ENCODE results near the gene TCEA2. TPM values are rescaled to one million over a fixed set of nuclear protein-coding genes. Genes with fewer than 3 reads are reported as not detected.
A peak's percentile ranks its signal among the peaks of the same experiment; 100 is the strongest.

The TCEA2 gene
- total RNA-seq, 2 donors from 2014 or later: 64.3 to 110 TPM

DNA sequence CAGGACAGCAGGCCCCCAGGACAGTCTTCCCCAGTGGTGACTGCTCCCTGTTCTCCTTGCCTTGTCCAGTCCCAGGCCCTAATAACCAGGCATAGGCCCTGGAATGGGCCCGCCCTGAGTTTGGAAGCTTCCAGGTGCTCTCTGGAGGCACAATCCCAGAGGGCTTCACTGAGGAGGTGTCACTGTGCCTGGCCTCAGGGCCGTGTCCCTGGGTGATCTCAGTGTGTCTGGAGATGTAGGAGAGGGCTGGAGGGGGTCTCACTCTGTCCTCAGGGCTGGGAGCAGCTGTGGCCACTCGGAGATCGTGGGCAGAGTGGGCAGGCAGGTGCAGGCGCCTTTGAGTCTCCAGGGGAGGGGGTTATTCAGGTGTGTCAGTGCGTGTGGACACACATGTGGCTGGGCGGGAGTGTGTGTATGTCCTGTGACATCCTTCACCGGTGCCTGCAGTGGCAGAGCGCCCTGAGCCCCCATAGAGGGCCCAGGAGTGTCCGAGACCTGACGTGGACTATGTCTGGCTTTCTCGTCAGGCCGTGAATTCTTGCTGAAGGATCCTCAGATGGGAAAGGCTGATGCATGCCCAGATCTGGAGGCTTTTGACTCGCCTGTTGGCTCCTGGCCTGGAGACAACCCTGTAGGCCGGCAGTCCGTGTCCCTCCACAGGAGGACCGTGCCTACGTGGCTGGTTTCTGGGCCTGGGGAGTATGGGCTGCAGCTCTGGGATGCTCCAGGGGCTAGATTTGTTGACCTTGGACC, 49.9 kb downstream of the TCEA2 start:
- Mint-ChIP-seq H3K27me3 (ENCODE audit: insufficient read depth) (no peaks in the 10 kb centered on the region), H3K9me3 (no peaks in the 10 kb centered on the region), H3K36me3 (ENCODE audit: low read depth) (no peaks in the 10 kb centered on the region), H3K4me3 (no peak overlapping the region), H3K27ac (no peak overlapping the region), H3K4me1 (no peaks in the 10 kb centered on the region)
- Histone ChIP-seq H3K9me3 (ENCODE audit: control insufficient read depth, low read length) (no peaks in the 10 kb centered on the region), H3K9ac (ENCODE audit: extremely low read depth, low read length, poor library complexity, severe bottlenecking) (no peak overlapping the region), H3K27ac (ENCODE audit: low read depth, low read length) (no peak overlapping the region), H3K4me3 (ENCODE audit: low read length) (no peak overlapping the region), H3K36me3 (ENCODE audit: control insufficient read depth, insufficient read depth, low read length) (no peaks in the 10 kb centered on the region), H3K4me1 (ENCODE audit: control insufficient read depth, insufficient read depth, low read length) (no peaks in the 10 kb centered on the region), H3K27me3 (ENCODE audit: control insufficient read depth, insufficient read depth, low read length, poor library complexity, severe bottlenecking) (no peaks in the 10 kb centered on the region)
- DNase-seq: peak; percentile 38
- TF ChIP-seq, protein P1, sequence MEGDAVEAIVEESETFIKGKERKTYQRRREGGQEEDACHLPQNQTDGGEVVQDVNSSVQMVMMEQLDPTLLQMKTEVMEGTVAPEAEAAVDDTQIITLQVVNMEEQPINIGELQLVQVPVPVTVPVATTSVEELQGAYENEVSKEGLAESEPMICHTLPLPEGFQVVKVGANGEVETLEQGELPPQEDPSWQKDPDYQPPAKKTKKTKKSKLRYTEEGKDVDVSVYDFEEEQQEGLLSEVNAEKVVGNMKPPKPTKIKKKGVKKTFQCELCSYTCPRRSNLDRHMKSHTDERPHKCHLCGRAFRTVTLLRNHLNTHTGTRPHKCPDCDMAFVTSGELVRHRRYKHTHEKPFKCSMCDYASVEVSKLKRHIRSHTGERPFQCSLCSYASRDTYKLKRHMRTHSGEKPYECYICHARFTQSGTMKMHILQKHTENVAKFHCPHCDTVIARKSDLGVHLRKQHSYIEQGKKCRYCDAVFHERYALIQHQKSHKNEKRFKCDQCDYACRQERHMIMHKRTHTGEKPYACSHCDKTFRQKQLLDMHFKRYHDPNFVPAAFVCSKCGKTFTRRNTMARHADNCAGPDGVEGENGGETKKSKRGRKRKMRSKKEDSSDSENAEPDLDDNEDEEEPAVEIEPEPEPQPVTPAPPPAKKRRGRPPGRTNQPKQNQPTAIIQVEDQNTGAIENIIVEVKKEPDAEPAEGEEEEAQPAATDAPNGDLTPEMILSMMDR (conservative IDR thresholded peaks at IDR 0.05): no peak
- 92 to 96% methylated on average over 9 to 18 of the region's 18 CpGs for WGBS, 2 experiments (ENCODE audit: insufficient coverage in 1 of 2, insufficient read length in 1 of 2)

DNA sequence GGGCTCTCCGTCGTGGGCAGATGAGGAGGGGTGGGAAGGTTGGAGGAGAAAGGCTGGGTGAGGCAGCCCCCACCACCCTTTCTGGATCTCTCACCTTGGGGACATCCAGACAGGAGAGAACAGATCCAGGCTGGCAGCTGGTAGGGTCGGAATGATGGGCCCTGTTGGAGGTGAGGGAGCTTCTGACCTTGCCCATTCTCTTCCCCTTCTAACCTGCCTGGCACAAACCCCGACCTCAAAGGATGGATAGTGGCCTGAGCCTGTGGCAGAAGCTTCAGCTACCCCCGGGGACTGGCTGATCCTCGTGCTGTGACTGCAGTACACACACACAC, 50.4 kb downstream of the TCEA2 start:
- H3K36me3 Mint-ChIP-seq (ENCODE audit: low read depth): no peaks in the 10 kb centered on the region

DNA sequence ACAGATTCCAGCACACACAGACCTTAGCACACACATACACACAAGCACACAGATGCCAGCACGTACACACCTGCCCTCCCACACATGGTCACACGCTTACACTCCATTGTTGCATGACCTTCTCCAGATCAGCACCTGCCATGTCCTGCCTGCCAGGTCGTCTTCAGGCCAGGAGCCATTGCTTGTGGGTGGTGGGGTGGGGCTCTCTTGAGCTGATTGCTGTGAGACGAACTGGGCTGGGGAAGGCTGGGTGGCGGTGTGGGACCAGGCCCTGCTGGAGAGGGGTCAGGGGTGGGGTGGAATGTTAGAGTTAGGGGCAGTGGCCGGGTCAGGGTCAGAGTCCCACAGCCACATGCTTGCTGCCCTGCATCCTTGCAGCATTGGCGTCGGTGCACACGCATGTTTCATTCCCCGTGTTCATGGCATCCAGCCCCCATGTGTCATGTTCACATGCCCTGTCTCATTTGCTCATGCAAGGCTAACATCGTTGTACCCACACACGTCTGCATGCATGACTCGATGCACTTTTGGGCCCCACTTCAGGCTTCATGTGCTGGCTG, 50.9 kb downstream of the TCEA2 start:
- Mint-ChIP-seq H3K4me3 (no peak overlapping the region), H3K9me3 (no peaks in the 10 kb centered on the region), H3K4me1 (no peaks in the 10 kb centered on the region), H3K36me3 (ENCODE audit: low read depth) (no peaks in the 10 kb centered on the region), H3K27me3 (ENCODE audit: insufficient read depth) (no peaks in the 10 kb centered on the region), H3K27ac (no peak overlapping the region)
- Histone ChIP-seq H3K4me3 (ENCODE audit: low read length) (no peak overlapping the region), H3K27ac (ENCODE audit: low read depth, low read length) (no peak overlapping the region), H3K4me1 (ENCODE audit: control insufficient read depth, insufficient read depth, low read length) (no peaks in the 10 kb centered on the region), H3K9ac (ENCODE audit: extremely low read depth, low read length, poor library complexity, severe bottlenecking) (no peak overlapping the region), H3K9me3 (ENCODE audit: control insufficient read depth, low read length) (no peaks in the 10 kb centered on the region), H3K36me3 (ENCODE audit: control insufficient read depth, insufficient read depth, low read length) (no peaks in the 10 kb centered on the region), H3K27me3 (ENCODE audit: control insufficient read depth, insufficient read depth, low read length, poor library complexity, severe bottlenecking) (no peaks in the 10 kb centered on the region)
- WGBS, 2 experiments (ENCODE audit: insufficient coverage in 1 of 2, insufficient read length in 1 of 2): 93% methylated on average over 8 to 13 of the region's 13 CpGs
- DNase-seq: peak; percentile 36
- TF ChIP-seq, protein P1 (conservative IDR thresholded peaks at IDR 0.05): no peak

More for the DNA sequence above, 50.4 kb downstream of the TCEA2 start:
- no peaks in the 10 kb centered on the region for H3K9me3 Mint-ChIP-seq
- Histone ChIP-seq H3K4me3 (ENCODE audit: low read length) (no peak overlapping the region), H3K27me3 (ENCODE audit: control insufficient read depth, insufficient read depth, low read length, poor library complexity, severe bottlenecking) (no peaks in the 10 kb centered on the region), H3K9me3 (ENCODE audit: control insufficient read depth, low read length) (no peaks in the 10 kb centered on the region), H3K27ac (ENCODE audit: low read depth, low read length) (no peak overlapping the region), H3K4me1 (ENCODE audit: control insufficient read depth, insufficient read depth, low read length) (no peaks in the 10 kb centered on the region), H3K36me3 (ENCODE audit: control insufficient read depth, insufficient read depth, low read length) (no peaks in the 10 kb centered on the region), H3K9ac (ENCODE audit: extremely low read depth, low read length, poor library complexity, severe bottlenecking) (no peak overlapping the region)
- no peak overlapping the region for H3K27ac Mint-ChIP-seq
- H3K27me3 Mint-ChIP-seq (ENCODE audit: insufficient read depth): no peaks in the 10 kb centered on the region
- DNase-seq: no peak
- TF ChIP-seq, protein P1 (conservative IDR thresholded peaks at IDR 0.05): no peak
- no peak overlapping the region for H3K4me3 Mint-ChIP-seq
- no peaks in the 10 kb centered on the region for H3K4me1 Mint-ChIP-seq
- WGBS, 2 experiments (ENCODE audit: insufficient coverage in 1 of 2, insufficient read length in 1 of 2): 86 to 95% methylated on average over 3 to 6 of the region's 6 CpGs
